AG04449 (cell line): ENCODE measurements around the gene NOL12.

Source experiments
- CTCF ChIA-PET: fragments of 350-600 bp; formaldehyde crosslinking; extraction: SDS; loops from one replicate; lab custom pipeline; 2021; ENCODE audit warnings: antibody characterized with exemption; lab: Yijun Ruan, JAX
- POLR2A ChIA-PET: fragments of 400-600, 350-600 bp; formaldehyde crosslinking; extraction: SDS; loops from one replicate; lab custom pipeline; 2020; ENCODE audit warnings: antibody characterized with exemption, inconsistent platforms; lab: Yijun Ruan, JAX
- DNase-seq: peaks from one replicate; pipeline ENCODE4 v3.0.0-alpha.2; 2010; ENCODE audit warnings: low read depth, low spot score
- H3K4me3 ChIP-seq: 2 replicates; pipeline ENCODE4 v1.5.1; 2011; ENCODE audit warnings: low read depth, mild to moderate bottlenecking, control low read depth, low read length
- CTCF ChIP-seq: IDR thresholded peaks from one replicate; pipeline ENCODE4 v1.5.1; 2011; ENCODE audit warnings: mild to moderate bottlenecking, moderate library complexity, low read length, control low read depth, inconsistent platforms; ENCODE audit not compliant: insufficient read depth; ENCODE audit errors: missing control alignments

NOL12 gene

GRCh38 chr22:37701141-37701786, 15.1 kb downstream of the NOL12 start:
- no peak for TF ChIP-seq CTCF
- CTCF ChIA-PET = no interaction called here
- POLR2A ChIA-PET = no interaction called here
- no peak overlapping the region for H3K4me3 ChIP-seq
- DNase-seq = no peak

- no peak overlapping the region for H3K4me3 ChIP-seq
- no peak for TF ChIP-seq CTCF
- ChIA-PET CTCF (interaction anchor here (1.1 to 2.1 kb wide), 3 partner anchors 22 to 97 kb away, joined by 3 to 9 read pairs (median 4); no protein-coding TSS in a partner anchor), POLR2A (interaction anchor here (1.7 kb wide), 1 partner anchor 29 kb away, joined by 3 read pairs; the partner anchor contains the start of gene LGALS1)
- DNase-seq = no peak
Observed at GRCh38 chr22:37703906-37704305, 17.8 kb downstream of the NOL12 start.

DNA sequence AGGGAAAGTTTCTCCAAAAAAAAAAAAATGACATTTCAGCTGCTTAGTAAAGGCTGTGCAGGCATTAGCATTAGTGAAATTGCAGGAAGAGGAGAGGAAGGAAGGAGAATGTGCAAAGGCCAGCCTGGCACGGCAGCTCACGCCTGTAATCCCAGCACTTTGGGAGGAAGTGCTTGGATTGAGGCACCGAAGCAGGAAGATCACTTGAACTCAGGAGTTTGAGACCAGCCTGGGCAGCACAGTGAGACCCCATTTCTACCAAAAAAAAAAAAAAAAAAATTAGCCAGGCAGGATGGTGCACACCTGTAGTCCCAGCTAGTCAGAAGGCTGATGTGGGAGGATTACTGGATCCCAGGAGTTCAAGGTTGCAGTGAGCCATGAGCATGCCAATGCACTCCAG, 18.5 kb downstream of the NOL12 start:
- CTCF ChIA-PET = interaction anchor here (2.1 kb wide), 1 partner anchor 62 kb away, joined by 9 read pairs; no protein-coding TSS in a partner anchor
- DNase-seq = no peak
- POLR2A ChIA-PET = interaction anchor here (1.7 kb wide), 1 partner anchor 30 kb away, joined by 3 read pairs; the partner anchor contains the start of gene LGALS1
- no peak for TF ChIP-seq CTCF
- H3K4me3 ChIP-seq = no peak overlapping the region

DNA sequence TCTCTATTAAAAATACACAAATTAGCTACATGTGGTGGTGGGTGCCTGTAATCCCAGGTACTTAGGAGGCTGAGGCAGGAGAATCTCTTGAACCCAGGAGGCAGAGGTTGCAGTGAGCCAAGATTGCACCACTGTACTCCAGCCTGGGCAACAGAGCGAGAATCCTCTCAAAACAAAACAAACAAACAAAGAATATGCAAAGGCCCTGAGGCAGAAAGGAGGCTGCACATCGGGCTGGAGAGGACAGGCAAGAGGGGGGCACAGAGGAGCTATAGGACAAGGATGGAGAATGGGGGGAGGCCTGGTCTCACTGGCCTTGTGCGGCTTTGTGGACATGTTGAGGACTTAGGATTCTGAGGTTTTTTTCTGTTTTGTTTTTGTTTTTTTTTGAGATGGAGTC, 19.1 kb downstream of the NOL12 start:
- CTCF ChIA-PET = interaction anchor here (2.1 kb wide), 1 partner anchor 62 kb away, joined by 9 read pairs; no protein-coding TSS in a partner anchor
- DNase-seq = no peak
- H3K4me3 ChIP-seq = no peak overlapping the region
- TF ChIP-seq CTCF = no peak
- POLR2A ChIA-PET = interaction anchor here (1.7 kb wide), 1 partner anchor 30 kb away, joined by 3 read pairs; the partner anchor contains the start of gene LGALS1

- TF ChIP-seq CTCF = no peak
- POLR2A ChIA-PET = no interaction called here
- no peak overlapping the region for H3K4me3 ChIP-seq
- CTCF ChIA-PET = no interaction called here
- no peak for DNase-seq
Observed at GRCh38 chr22:37708580-37709444, 22.7 kb downstream of the NOL12 start.

GRCh38 chr22:37709445-37709765, 23.3 kb downstream of the NOL12 start:
- TF ChIP-seq CTCF = no peak
- ChIA-PET CTCF (no interaction called here), POLR2A (no interaction called here)
- no peak overlapping the region for H3K4me3 ChIP-seq
- DNase-seq = no peak
